GM21423 (cell line): ENCODE measurements around the gene CES2.
"Not testable (repeated sequence)": the region's sequence is repeated elsewhere in the genome, so short reads cannot be mapped to it uniquely, and the experiment has no call there.

Experiments used
- ATAC-seq: cut with Tn5 transposase; IDR thresholded peaks from one replicate; pipeline ENCODE4 v1.9.1; 2021; ENCODE audit warnings: mild to moderate bottlenecking, moderate library complexity; ENCODE audit not compliant: unreplicated experiment

The CES2 gene

GRCh38 chr16:66935314-66936011, at the start of gene CES2:
Gene CES2 (plus strand): TSS chr16:66935516. CDS start chr16:66935636, 120 bp downstream.
- ATAC-seq: no peak

GRCh38 chr16:66886321-66886720, 49.0 kb upstream of the CES2 start:
- ATAC-seq: no peak

GRCh38 chr16:66886914-66887313, 48.4 kb upstream of the CES2 start:
- ATAC-seq: no peak

- no peak for ATAC-seq
These were observed 46.4 kb upstream of the CES2 start for GRCh38 chr16:66888647-66889615.

- ATAC-seq: no peak
These were observed 45.7 kb upstream of the CES2 start for GRCh38 chr16:66889622-66890021.

- no peak for ATAC-seq
These were observed 44.5 kb upstream of the CES2 start for GRCh38 chr16:66890799-66891198.

GRCh38 chr16:66891360-66891759, 44.0 kb upstream of the CES2 start:
- no peak for ATAC-seq

GRCh38 chr16:66891797-66892196, 43.5 kb upstream of the CES2 start:
- ATAC-seq: no peak

GRCh38 chr16:66894055-66894454, 41.3 kb upstream of the CES2 start:
- no peak for ATAC-seq

- peak; percentile 55 for ATAC-seq
These were observed 40.2 kb upstream of the CES2 start for GRCh38 chr16:66894948-66895688.

- no peak for ATAC-seq
These were observed 39.7 kb upstream of the CES2 start for GRCh38 chr16:66895689-66895979.

GRCh38 chr16:66895999-66896398, 39.3 kb upstream of the CES2 start:
- no peak for ATAC-seq

GRCh38 chr16:66896682-66897081, 38.6 kb upstream of the CES2 start:
- not testable (repeated sequence) for ATAC-seq

- ATAC-seq: no peak
These were observed 37.1 kb upstream of the CES2 start for GRCh38 chr16:66898207-66898606.

- ATAC-seq: no peak
These were observed 36.4 kb upstream of the CES2 start for GRCh38 chr16:66898933-66899309.

- ATAC-seq: no peak
These were observed 35.9 kb upstream of the CES2 start for GRCh38 chr16:66899310-66899944.

- ATAC-seq: no peak
These were observed 35.2 kb upstream of the CES2 start for GRCh38 chr16:66899945-66900710.

GRCh38 chr16:66900721-66901441, 34.4 kb upstream of the CES2 start:
- ATAC-seq: no peak

GRCh38 chr16:66901626-66902025, 33.7 kb upstream of the CES2 start:
- no peak for ATAC-seq
